NCI-H2107 treated with DMSO at 0.1 percent for 48 hours (cell line): Measurements from ENCODE around the gene CIT.
"Not testable (repeated sequence)": the region's sequence is repeated elsewhere in the genome, so short reads cannot be mapped to it uniquely, and the experiment has no call there.

Experiments used
- DNase-seq: peaks from one replicate; lab custom pipeline; 2025; ENCODE audit not compliant: unreplicated experiment; lab: John Stamatoyannopoulos, UW

CIT gene

GRCh38 chr12:119746169-119746568 lies 131.0 kb downstream of the CIT start:
- no peak for DNase-seq

DNA sequence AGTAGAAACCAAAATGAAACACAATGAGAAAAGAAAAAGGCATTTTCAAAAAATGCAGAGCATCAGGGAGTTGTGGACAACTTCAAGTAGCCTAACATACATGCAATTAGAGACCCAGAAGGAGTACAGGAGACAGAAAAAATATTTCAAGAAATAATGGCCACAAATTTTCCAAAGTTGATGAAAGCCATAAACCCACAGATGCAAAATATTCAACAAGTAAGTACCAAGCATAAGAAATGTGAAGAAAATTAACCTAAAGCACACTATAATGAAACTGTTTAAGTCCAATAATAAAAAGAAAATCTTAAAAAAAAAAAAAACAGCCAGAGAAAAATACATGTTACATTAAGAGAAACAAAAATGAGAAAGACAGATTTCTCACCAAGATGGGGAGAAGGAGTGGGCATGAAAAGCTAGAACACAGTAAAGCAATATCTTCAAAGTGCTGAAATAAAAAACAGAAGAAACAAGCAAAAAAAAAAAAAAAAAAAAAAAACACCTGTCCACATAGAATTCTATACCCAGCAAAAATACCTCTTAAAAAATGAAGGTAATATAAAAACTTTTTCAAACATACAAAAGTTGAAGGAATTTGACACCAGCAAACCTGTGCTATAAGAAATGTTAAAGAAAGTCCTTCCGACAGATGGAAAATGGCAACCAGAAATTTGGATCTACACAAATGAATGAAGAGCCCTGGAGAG lies 132.1 kb downstream of the CIT start:
- DNase-seq, result no peak

- no peak for DNase-seq
Measured at GRCh38 chr12:119742700-119743099, 134.4 kb downstream of the CIT start.

GRCh38 chr12:119740830-119741229 lies 136.3 kb downstream of the CIT start:
- DNase-seq, result no peak

DNA sequence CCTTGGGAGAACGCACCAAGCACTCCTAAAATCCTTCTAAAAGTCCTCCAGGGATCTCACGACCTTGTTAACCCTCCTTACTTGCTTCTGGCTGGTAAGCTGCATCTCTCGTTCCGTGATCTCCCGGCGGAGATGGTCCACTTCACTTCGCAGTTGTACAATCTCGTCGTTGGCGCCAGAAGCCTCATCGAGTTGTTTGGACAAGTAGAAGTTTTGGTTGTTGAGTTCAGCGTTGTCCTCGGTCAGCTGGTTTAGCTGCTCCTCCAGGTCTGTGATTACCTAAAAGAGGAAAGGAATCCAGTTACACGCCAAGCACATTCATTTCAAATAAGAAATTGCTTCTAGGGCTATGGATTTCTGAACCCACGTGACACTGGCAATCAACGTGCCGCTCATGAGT lies 142.0 kb downstream of the CIT start:
- no peak for DNase-seq

DNA sequence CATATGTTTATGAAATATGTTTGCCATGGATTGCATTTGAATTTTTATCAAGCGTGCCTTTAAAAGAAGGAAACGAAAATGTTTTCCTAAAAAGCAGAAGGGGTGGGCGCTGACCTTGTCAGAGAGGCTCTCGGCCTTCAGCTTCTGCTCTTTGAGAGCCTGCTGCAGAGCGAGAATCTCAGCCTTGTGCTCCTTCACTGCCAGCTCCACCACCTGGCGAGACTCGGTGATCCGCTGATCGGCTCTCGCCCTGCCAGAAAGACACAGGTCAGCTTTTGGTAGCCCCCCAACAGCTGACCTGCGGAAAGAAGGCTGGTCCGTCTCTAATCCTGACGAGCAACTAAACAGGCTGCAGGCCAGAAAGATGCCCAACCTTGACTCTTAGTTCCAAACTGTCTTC lies 146.7 kb downstream of the CIT start:
- no peak for DNase-seq

- no peak for DNase-seq
Measured at GRCh38 chr12:119729871-119730270, 147.2 kb downstream of the CIT start.

GRCh38 chr12:119728444-119728745 lies 148.7 kb downstream of the CIT start:
- no peak for DNase-seq

DNA sequence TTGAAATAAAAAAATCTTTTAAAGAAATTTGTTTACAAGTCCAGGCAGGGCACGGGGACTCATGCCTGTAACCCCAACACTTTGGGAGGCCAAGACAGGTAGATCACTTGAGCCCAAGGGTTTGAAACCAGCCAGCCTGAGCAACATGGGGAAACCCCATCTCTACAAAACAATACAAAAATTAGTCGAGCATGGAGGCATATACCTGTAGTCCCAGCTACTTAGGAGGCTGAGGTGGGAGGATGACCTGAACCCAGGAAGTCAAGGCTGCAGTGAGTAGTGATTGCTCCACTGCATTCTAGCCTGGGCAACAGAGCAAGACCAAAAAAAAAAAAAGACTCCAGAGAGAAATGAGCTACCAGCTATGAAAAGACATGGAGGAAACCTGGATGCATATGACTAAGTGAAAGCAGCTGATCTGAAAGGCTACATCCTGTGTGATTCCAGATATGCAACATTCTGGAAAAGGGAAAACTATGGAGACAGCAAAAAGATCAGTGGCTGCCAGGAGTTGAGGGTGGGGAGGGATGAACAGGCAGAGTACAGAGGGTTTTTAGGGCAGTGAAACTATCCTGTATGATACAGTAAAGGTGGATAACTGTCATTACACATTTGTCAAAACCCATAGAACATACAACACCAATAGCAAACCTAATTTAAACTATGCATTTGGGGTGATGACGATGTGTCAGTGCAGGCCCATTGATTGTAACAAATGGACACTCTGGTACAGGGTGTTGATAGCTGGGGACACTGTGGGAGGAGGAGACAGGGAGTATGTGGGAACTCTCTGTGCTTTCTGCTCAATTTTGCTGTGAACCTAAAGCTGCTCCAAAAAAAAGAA lies 149.3 kb downstream of the CIT start:
- DNase-seq, result no peak

DNA sequence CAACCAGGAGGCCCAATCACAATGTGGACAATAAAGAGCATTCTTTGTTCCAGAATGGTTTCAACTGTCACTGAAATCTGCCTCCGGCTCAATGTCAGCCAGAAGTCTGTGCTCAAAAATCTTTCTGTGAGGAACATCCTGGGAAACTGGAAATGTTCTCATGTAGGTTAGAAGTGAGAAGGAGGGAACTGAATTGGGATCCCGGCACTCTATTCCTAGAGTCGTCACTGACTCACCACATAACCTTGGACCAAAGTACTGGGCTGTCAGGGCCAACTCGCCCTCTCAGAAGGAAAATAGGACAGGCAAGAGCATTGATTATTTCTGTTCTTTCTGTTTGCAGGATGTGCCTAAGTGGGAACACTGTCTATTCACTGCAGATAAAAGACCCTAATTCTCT lies 151.6 kb downstream of the CIT start:
- no peak for DNase-seq

GRCh38 chr12:119721306-119721705 lies 155.8 kb downstream of the CIT start:
- DNase-seq, result no peak

DNA sequence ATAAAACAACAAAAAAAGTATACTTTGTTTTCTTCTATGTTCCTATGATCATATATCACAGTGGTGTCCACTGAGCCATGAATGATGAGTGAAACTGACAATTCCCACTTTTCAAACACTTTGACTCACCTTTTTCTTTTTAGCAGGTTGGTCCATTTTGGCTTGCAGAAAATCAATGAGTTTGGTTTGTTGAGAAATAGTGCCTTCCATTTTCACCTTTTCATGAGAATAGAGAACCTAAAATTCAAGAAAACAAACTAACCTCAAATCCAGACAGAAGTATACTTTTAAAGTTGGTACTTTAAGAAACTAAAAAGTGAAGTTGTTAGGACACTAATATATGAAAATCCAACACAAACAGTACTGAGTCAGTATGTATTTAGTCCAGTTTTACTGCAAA lies 156.8 kb downstream of the CIT start:
- DNase-seq, result no peak

GRCh38 chr12:119718141-119718540 lies 159.0 kb downstream of the CIT start:
- DNase-seq, result no peak

GRCh38 chr12:119715268-119715620 lies 161.9 kb downstream of the CIT start:
- DNase-seq, result no peak

GRCh38 chr12:119714614-119715267 lies 162.4 kb downstream of the CIT start:
- no peak for DNase-seq

- DNase-seq, result peak; percentile 96
Measured at GRCh38 chr12:119713551-119714031, 163.5 kb downstream of the CIT start.

GRCh38 chr12:119712721-119713120 lies 164.4 kb downstream of the CIT start:
- DNase-seq, result no peak

GRCh38 chr12:119711693-119712092 lies 165.4 kb downstream of the CIT start:
- no peak for DNase-seq

- DNase-seq, result peak; percentile 89
Measured at GRCh38 chr12:119710965-119711551, 166.1 kb downstream of the CIT start.

DNA sequence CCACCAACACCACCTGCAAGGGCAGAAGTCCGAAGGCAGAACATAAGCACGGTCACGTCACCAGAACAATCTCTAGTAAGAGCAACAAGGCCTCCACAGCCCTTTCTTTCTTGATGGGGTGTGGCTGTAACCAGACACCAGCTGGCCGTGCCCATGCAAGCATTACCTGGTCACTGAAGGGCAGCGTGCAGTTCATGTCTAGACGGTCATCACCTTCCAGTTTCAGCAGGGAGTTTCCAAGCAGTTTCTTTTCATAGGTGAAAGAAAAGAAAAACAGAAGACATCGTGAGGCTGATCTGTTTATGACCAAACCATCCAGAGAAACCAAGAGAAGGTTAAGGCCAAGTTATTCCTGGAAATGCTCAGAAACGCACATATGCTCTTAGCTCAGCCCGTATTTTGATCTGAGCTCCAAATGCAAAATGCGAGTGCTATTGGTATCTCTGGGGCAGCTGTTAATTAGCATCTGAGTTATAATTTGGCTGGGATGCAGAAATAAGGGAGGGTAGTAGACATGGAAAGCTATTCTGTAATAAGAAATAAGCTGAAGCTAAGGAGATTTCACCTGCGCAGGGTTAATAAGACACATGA lies 166.7 kb downstream of the CIT start:
- peak; percentile 45 for DNase-seq

GRCh38 chr12:119706427-119706826 lies 170.7 kb downstream of the CIT start:
- DNase-seq, result not testable (repeated sequence)
